Hepatocyte (in vitro differentiated cells): Measurements from ENCODE around the gene GATA2. TPM values are rescaled to one million over a fixed set of nuclear protein-coding genes. Genes with fewer than 3 reads are reported as not detected.

ENCODE experiments used
- DNase-seq: peaks from one replicate; pipeline ENCODE4 v3.0.0-alpha.2; 2016; ENCODE audit warnings: low spot score
- H2AFZ ChIP-seq: fragments of 200-600 bp; sonication (generic); 2 replicates; pipeline ENCODE4 v1.6.0; 2016; ENCODE audit warnings: antibody characterized with exemption, mild to moderate bottlenecking
- H3K27ac ChIP-seq: fragments of 200-600 bp; sonication (generic); 2 replicates; pipeline ENCODE4 v1.5.1; 2016; ENCODE audit warnings: mild to moderate bottlenecking
- H3K27me3 ChIP-seq: fragments of 200-600 bp; sonication (generic); 2 replicates; pipeline ENCODE4 v1.6.1; 2016
- H3K36me3 ChIP-seq: fragments of 200-600 bp; sonication (generic); replicated peaks from 2 replicates; pipeline ENCODE4 v1.5.1; 2016; ENCODE audit warnings: low read depth; ENCODE audit not compliant: insufficient read depth
- H3K4me1 ChIP-seq: fragments of 200-600 bp; sonication (generic); 2 replicates; pipeline ENCODE4 v1.5.1; 2016; ENCODE audit warnings: mild to moderate bottlenecking, moderate library complexity; ENCODE audit not compliant: insufficient read depth
- H3K4me2 ChIP-seq: fragments of 200-600 bp; sonication (generic); 2 replicates; pipeline ENCODE4 v1.6.0; 2016
- H3K4me3 ChIP-seq: fragments of 200-600 bp; sonication (generic); 2 replicates; pipeline ENCODE4 v1.5.1; 2016; ENCODE audit warnings: mild to moderate bottlenecking
- H3K79me2 ChIP-seq: fragments of 200-600 bp; sonication (generic); 2 replicates; pipeline ENCODE4 v1.6.0; 2017; ENCODE audit warnings: mild to moderate bottlenecking
- H3K9me2 ChIP-seq: fragments of 200-600 bp; sonication (generic); replicated peaks from 2 replicates; pipeline ENCODE4 v1.6.0; 2017; ENCODE audit warnings: mild to moderate bottlenecking; ENCODE audit not compliant: insufficient read depth
- H3K9me3 ChIP-seq: fragments of 200-600 bp; sonication (generic); 2 replicates; pipeline ENCODE4 v1.5.1; 2016; ENCODE audit warnings: low read depth, mild to moderate bottlenecking
- H4K20me1 ChIP-seq: fragments of 200-600 bp; sonication (generic); 2 replicates; pipeline ENCODE4 v1.6.0; 2016; ENCODE audit warnings: mild to moderate bottlenecking; ENCODE audit not compliant: insufficient read depth, poor library complexity, severe bottlenecking
- CTCF ChIP-seq: fragments of 200-600 bp; sonication (generic); IDR thresholded peaks from 2 replicates; pipeline ENCODE4 v1.5.1; 2016; ENCODE audit warnings: antibody characterized with exemption, mild to moderate bottlenecking; ENCODE audit not compliant: poor library complexity
- EZH2 ChIP-seq: fragments of 200-600 bp; sonication (generic); IDR thresholded peaks from 2 replicates; pipeline ENCODE4 v1.6.1; 2016; ENCODE audit warnings: antibody characterized with exemption, mild to moderate bottlenecking, borderline replicate concordance
- EZH2phosphoT487 ChIP-seq: fragments of 200-600 bp; sonication (generic); IDR thresholded peaks from one replicate; pipeline ENCODE4 v1.6.1; 2018; ENCODE audit warnings: antibody characterized with exemption, mild to moderate bottlenecking, low read depth, moderate library complexity; ENCODE audit not compliant: unreplicated experiment, severe bottlenecking
- WGBS: methylation state at CpG from one replicate; pipeline ENCODE4 v1.1.6; 2016; ENCODE audit warnings: low lambda C conversion rate; ENCODE audit errors: missing lambda C conversion rate; 5-methylcytosine and 5-hydroxymethylcytosine counted together
- polyA plus RNA-seq: library from polyadenylated mRNA; unstranded; fragments of >200 nt; fragmentation: Nextera tagmentation; extraction: Ambion mirVana; gene quantifications from 2 replicates; pipeline ENCODE4 v1.2.1, GENCODE V29; 2016
- total RNA-seq: library from RNA; depleted of rRNA; stranded (reverse); fragments of >200 nt; gene quantifications from 2 replicates; pipeline ENCODE4 v1.2.3, GENCODE V29; 2014

Gene GATA2
- total and polyA plus RNA-seq, 2 experiments from 2014 or later, result 2.4 to 2.6 TPM

- TF ChIP-seq EZH2 (no peak), CTCF (no peak), EZH2phosphoT487 (no peak)
- peaks cover 11% of the 10 kb centered on the region for H3K4me1 ChIP-seq
- peaks cover 41% of the 10 kb centered on the region for H3K27me3 ChIP-seq
- H3K79me2 ChIP-seq, result no peaks in the 10 kb centered on the region
- H3K27ac ChIP-seq, result no peak overlapping the region
- 78% methylated on average over 10 of the region's 10 CpGs for WGBS
- no peaks in the 10 kb centered on the region for H3K9me3 ChIP-seq
- H4K20me1 ChIP-seq, result no peaks in the 10 kb centered on the region
- H3K4me2 ChIP-seq, result no peak overlapping the region
- H3K9me2 ChIP-seq, result no peaks in the 10 kb centered on the region
- H3K4me3 ChIP-seq, result no peak overlapping the region
- H3K36me3 ChIP-seq, result no peaks in the 10 kb centered on the region
- DNase-seq, result no peak
- H2AFZ ChIP-seq, result no peak overlapping the region
Measured at GRCh38 chr3:128430301-128430700, 62.7 kb downstream of the GATA2 start.

DNA sequence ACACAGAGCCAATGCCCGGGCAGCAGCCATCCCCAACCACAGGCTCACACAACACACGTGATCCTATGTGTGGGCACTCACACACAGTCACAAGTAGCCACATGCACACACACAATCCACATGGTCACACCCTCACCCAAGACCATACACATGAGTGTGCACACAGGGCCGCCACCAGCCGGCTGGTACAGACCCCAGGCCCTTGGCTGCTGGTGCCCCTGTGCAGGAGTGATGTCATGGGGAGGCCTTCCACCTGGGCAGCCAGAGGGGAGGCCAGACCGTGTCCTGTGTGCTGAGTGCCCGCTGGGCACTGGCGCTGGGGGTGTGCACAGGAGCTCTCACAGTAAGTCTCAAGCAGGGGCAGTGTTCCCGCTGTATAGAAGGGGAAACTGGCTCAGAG lies 63.2 kb downstream of the GATA2 start:
- no peaks in the 10 kb centered on the region for H3K79me2 ChIP-seq
- no peak overlapping the region for H2AFZ ChIP-seq
- H3K4me1 ChIP-seq, result peaks cover 11% of the 10 kb centered on the region
- no peaks in the 10 kb centered on the region for H4K20me1 ChIP-seq
- H3K27ac ChIP-seq, result no peak overlapping the region
- no peaks in the 10 kb centered on the region for H3K9me2 ChIP-seq
- TF ChIP-seq CTCF, result no peak
- TF ChIP-seq EZH2phosphoT487, result no peak
- H3K27me3 ChIP-seq, result peaks cover 41% of the 10 kb centered on the region
- no peaks in the 10 kb centered on the region for H3K9me3 ChIP-seq
- no peak for DNase-seq
- H3K4me3 ChIP-seq, result no peak overlapping the region
- no peaks in the 10 kb centered on the region for H3K36me3 ChIP-seq
- no peak overlapping the region for H3K4me2 ChIP-seq
- WGBS, result 92% methylated on average over 8 of the region's 8 CpGs

Other genes starting within 250 kb of the GATA2 start
- gene DNAJB8, start 26.3 kb downstream of the GATA2 start, total RNA-seq, result not detected in 2 replicates
- gene DNAJB8, start 26.3 kb downstream of the GATA2 start, polyA plus RNA-seq, result not detected in 2 replicates
- gene RPN1, start 157.6 kb upstream of the GATA2 start, total RNA-seq, result 415 and 419 TPM in 2 replicates
- gene RPN1, start 157.6 kb upstream of the GATA2 start, polyA plus RNA-seq, result 386 and 422 TPM in 2 replicates
- gene RAB7A, start 233.0 kb upstream of the GATA2 start, total RNA-seq, result 108 and 151 TPM in 2 replicates
- gene RAB7A, start 233.0 kb upstream of the GATA2 start, polyA plus RNA-seq, result 249 and 269 TPM in 2 replicates